Measurements from ENCODE around the gene SEMA4D. TPM values are rescaled to one million over a fixed set of nuclear protein-coding genes. Genes with fewer than 3 reads are reported as not detected.

The SEMA4D gene
- total and polyA plus RNA-seq, 2 of the 13 experiments (the other 11 are each of a cell fraction or from before 2014, with no cell fraction given), result 0.13 to 0.16 TPM

DNA sequence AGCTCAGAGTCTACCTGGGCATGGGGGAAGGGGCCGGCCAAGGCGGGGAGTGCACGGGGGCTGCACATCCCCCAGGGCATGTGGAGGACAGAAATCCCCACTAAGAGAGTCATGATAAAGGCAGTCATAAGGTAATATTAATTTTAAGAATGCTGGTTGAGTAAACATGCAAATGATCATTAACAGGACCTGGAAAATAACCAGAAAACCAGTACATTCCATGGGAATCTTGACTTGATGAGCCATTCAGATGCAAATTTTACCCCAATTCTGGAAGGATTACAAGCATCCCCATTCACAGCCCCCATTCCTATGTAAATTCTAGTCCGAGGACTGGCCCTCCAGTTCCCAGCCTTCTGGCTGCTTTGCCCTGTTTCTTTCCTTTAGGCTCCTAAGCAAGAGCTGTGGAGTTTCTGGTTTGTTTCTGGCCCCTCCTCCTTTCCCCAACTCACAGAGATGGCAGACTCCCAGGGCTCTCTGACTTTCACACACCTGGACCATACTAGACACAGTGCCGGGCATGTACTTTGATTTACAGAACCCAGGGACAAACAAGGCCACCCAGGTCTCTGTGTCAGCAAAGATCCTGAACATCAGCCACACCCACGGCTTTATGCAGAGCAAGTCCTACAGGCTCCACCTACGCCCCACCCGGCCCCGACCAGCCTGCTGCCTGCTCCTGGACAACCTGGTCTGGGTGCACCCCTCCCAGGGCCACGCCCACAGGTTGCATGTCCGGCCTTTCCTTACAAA is 62.7 kb downstream of the SEMA4D start (continued):
- TF ChIP-seq, protein P1, sequence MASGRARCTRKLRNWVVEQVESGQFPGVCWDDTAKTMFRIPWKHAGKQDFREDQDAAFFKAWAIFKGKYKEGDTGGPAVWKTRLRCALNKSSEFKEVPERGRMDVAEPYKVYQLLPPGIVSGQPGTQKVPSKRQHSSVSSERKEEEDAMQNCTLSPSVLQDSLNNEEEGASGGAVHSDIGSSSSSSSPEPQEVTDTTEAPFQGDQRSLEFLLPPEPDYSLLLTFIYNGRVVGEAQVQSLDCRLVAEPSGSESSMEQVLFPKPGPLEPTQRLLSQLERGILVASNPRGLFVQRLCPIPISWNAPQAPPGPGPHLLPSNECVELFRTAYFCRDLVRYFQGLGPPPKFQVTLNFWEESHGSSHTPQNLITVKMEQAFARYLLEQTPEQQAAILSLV (CRISPR knock-in tag; IDR thresholded peaks at IDR 0.05; ENCODE audit: borderline replicate concordance), result no peak

DNA sequence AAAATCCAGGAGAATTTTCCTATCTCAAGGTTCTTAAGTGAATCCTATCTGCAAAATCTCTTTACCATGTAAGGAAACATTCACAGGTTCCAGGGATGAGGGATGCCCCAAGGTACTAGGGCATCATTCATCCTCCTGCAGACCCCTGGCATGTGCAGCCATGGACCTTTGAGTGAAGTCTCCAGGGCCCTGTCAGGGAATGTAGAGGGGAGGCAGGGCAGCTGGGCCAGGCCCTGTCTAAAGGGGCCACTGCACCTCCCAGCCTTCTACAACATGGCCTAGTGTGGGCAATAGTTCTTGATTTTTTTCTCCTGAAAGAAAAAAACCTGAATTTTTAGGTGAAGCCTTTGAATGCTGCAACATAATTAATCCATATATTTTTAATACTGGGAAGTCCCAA is 63.3 kb downstream of the SEMA4D start:
- ChIA-PET POLR2A (no interaction called here), CTCF (ENCODE audit: low intra/inter-chr PET ratio, low total read pairs) (no interaction called here)
- no peaks in the 10 kb centered on the region for H3K27me3 ChIP-seq (ENCODE audit: control insufficient read depth in 1 of 2, insufficient read depth in 2 of 2, low read length in 2 of 2)
- ATAC-seq (no peak), FAIRE-seq (no peak), DNase-seq (ENCODE audit: low spot score) (no peak)
- intact Hi-C loops (cut with micrococcal nuclease; ENCODE audit: unreplicated experiment), result no loop called here
- BruUV-seq (replicated peaks), result no TSS peak
- no peak overlapping the region for H3K27ac ChIP-seq (ENCODE audit: extremely low read length, insufficient read depth, low read length)
- no peaks in the 10 kb centered on the region for H4K20me1 ChIP-seq (ENCODE audit: insufficient read depth, low read length)
- no peak overlapping the region for H2AFZ ChIP-seq (ENCODE audit: low read length)
- in situ Hi-C loops (cut with HindIII; ENCODE audit: extremely low pct_ligation_motif_present, low pct_unique_long_range_greater_than_20kb), result no loop called here
- H3K4me1 ChIP-seq (ENCODE audit: insufficient read depth, low read length), result no peaks in the 10 kb centered on the region
- no peak overlapping the region for H3K4me2 ChIP-seq (ENCODE audit: low read depth, low read length)
- no peaks in the 10 kb centered on the region for H3K36me3 ChIP-seq (replicated peaks in 1 of 2; ENCODE audit: control insufficient read depth in 1 of 2, insufficient read depth in 2 of 2, low read length in 2 of 2)
- no peak overlapping the region for H3K4me3 ChIP-seq (replicated peaks in 1 of 3; ENCODE audit: insufficient read depth in 1 of 3, low read depth in 2 of 3, low read length in 3 of 3)
- H3K79me2 ChIP-seq (ENCODE audit: insufficient read depth, low read length), result no peaks in the 10 kb centered on the region
- H3K9me3 ChIP-seq (ENCODE audit: low read length), result no peaks in the 10 kb centered on the region
- no peak overlapping the region for H3K9ac ChIP-seq (ENCODE audit: insufficient read depth, low read depth, low read length)
- TF ChIP-seq TMF1 (CRISPR knock-in tag; IDR thresholded peaks at IDR 0.05; ENCODE audit: low read depth), result no peak
- no peak for TF ChIP-seq REPIN1 (CRISPR knock-in tag; IDR thresholded peaks at IDR 0.05; ENCODE audit: borderline replicate concordance, low read depth)
- TF ChIP-seq, protein P2, sequence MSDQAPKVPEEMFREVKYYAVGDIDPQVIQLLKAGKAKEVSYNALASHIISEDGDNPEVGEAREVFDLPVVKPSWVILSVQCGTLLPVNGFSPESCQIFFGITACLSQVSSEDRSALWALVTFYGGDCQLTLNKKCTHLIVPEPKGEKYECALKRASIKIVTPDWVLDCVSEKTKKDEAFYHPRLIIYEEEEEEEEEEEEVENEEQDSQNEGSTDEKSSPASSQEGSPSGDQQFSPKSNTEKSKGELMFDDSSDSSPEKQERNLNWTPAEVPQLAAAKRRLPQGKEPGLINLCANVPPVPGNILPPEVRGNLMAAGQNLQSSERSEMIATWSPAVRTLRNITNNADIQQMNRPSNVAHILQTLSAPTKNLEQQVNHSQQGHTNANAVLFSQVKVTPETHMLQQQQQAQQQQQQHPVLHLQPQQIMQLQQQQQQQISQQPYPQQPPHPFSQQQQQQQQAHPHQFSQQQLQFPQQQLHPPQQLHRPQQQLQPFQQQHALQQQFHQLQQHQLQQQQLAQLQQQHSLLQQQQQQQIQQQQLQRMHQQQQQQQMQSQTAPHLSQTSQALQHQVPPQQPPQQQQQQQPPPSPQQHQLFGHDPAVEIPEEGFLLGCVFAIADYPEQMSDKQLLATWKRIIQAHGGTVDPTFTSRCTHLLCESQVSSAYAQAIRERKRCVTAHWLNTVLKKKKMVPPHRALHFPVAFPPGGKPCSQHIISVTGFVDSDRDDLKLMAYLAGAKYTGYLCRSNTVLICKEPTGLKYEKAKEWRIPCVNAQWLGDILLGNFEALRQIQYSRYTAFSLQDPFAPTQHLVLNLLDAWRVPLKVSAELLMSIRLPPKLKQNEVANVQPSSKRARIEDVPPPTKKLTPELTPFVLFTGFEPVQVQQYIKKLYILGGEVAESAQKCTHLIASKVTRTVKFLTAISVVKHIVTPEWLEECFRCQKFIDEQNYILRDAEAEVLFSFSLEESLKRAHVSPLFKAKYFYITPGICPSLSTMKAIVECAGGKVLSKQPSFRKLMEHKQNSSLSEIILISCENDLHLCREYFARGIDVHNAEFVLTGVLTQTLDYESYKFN (CRISPR knock-in tag; conservative IDR thresholded peaks at IDR 0.05), result no peak
- TF ChIP-seq, protein P3, sequence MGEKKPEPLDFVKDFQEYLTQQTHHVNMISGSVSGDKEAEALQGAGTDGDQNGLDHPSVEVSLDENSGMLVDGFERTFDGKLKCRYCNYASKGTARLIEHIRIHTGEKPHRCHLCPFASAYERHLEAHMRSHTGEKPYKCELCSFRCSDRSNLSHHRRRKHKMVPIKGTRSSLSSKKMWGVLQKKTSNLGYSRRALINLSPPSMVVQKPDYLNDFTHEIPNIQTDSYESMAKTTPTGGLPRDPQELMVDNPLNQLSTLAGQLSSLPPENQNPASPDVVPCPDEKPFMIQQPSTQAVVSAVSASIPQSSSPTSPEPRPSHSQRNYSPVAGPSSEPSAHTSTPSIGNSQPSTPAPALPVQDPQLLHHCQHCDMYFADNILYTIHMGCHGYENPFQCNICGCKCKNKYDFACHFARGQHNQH (CRISPR knock-in tag; IDR thresholded peaks at IDR 0.05), result no peak
- TF ChIP-seq, protein P4, sequence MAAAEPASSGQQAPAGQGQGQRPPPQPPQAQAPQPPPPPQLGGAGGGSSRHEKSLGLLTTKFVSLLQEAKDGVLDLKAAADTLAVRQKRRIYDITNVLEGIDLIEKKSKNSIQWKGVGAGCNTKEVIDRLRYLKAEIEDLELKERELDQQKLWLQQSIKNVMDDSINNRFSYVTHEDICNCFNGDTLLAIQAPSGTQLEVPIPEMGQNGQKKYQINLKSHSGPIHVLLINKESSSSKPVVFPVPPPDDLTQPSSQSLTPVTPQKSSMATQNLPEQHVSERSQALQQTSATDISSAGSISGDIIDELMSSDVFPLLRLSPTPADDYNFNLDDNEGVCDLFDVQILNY (CRISPR knock-in tag; conservative IDR thresholded peaks at IDR 0.05), result no peak
- TF ChIP-seq MEIS2 (CRISPR knock-in tag; IDR thresholded peaks at IDR 0.05), result no peak
- TF ChIP-seq TCF7L2 (IDR thresholded peaks at IDR 0.05; ENCODE audit: low read depth, low read length), result no peak
- TF ChIP-seq JARID2 (CRISPR knock-in tag; IDR thresholded peaks at IDR 0.05; ENCODE audit: insufficient replicate concordance), result no peak
- no peak for TF ChIP-seq MEIS1 (CRISPR knock-in tag; IDR thresholded peaks at IDR 0.05; ENCODE audit: borderline replicate concordance)
- TF ChIP-seq HNRNPUL1 (IDR thresholded peaks at IDR 0.05; ENCODE audit: low read depth, low read length), result no peak
- TF ChIP-seq, protein P5, sequence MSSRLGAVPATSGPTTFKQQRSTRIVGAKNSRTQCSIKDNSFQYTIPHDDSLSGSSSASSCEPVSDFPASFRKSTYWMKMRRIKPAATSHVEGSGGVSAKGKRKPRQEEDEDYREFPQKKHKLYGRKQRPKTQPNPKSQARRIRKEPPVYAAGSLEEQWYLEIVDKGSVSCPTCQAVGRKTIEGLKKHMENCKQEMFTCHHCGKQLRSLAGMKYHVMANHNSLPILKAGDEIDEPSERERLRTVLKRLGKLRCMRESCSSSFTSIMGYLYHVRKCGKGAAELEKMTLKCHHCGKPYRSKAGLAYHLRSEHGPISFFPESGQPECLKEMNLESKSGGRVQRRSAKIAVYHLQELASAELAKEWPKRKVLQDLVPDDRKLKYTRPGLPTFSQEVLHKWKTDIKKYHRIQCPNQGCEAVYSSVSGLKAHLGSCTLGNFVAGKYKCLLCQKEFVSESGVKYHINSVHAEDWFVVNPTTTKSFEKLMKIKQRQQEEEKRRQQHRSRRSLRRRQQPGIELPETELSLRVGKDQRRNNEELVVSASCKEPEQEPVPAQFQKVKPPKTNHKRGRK (CRISPR knock-in tag; IDR thresholded peaks at IDR 0.05), result no peak
- no peak for TF ChIP-seq ZNF317 (CRISPR knock-in tag; IDR thresholded peaks at IDR 0.05)
